Measurements from ENCODE around the gene CLDN6. TPM values are rescaled to one million over a fixed set of nuclear protein-coding genes. Genes with fewer than 3 reads are reported as not detected.

Gene CLDN6
- total RNA-seq, 1 donor from 2014 or later = 0.32 TPM

GRCh38 chr16:3015865-3016521, 2.0 kb downstream of the CLDN6 start:
- no peak overlapping the region for H3K27ac Mint-ChIP-seq (ENCODE audit: unreplicated experiment)
- peaks cover 16% of the 10 kb centered on the region for H3K27me3 Mint-ChIP-seq (ENCODE audit: unreplicated experiment)
- no peak overlapping the region for H3K4me3 Mint-ChIP-seq (ENCODE audit: unreplicated experiment)

GRCh38 chr16:3014971-3015370, 3.0 kb downstream of the CLDN6 start:
- DNase-seq (ENCODE audit: extremely low spot score, unreplicated experiment) = no peak
- H3K4me3 Mint-ChIP-seq (ENCODE audit: unreplicated experiment) = no peak overlapping the region
- no peaks in the 10 kb centered on the region for H3K9me3 Mint-ChIP-seq (ENCODE audit: unreplicated experiment)
- peaks cover 16% of the 10 kb centered on the region for H3K27me3 Mint-ChIP-seq (ENCODE audit: unreplicated experiment)
- no peaks in the 10 kb centered on the region for H3K36me3 Mint-ChIP-seq (ENCODE audit: unreplicated experiment)
- no peak for TF ChIP-seq CTCF (IDR thresholded peaks at IDR 0.05)
- H3K27ac Mint-ChIP-seq (ENCODE audit: unreplicated experiment) = no peak overlapping the region
- peaks cover 21% of the 10 kb centered on the region for H3K4me1 Mint-ChIP-seq (ENCODE audit: unreplicated experiment)

More at GRCh38 chr16:3015865-3016521, 2.0 kb downstream of the CLDN6 start:
- no peaks in the 10 kb centered on the region for H3K9me3 Mint-ChIP-seq (ENCODE audit: unreplicated experiment)
- H3K4me1 Mint-ChIP-seq (ENCODE audit: unreplicated experiment) = peaks cover 22% of the 10 kb centered on the region
- no peak for TF ChIP-seq CTCF (IDR thresholded peaks at IDR 0.05)
- DNase-seq (ENCODE audit: extremely low spot score, unreplicated experiment) = no peak
- H3K36me3 Mint-ChIP-seq (ENCODE audit: unreplicated experiment) = no peaks in the 10 kb centered on the region

GRCh38 chr16:3013998-3014690, 3.8 kb downstream of the CLDN6 start:
- H3K9me3 Mint-ChIP-seq (ENCODE audit: unreplicated experiment) = no peaks in the 10 kb centered on the region
- no peaks in the 10 kb centered on the region for H3K36me3 Mint-ChIP-seq (ENCODE audit: unreplicated experiment)
- TF ChIP-seq CTCF (IDR thresholded peaks at IDR 0.05) = no peak
- no peak for DNase-seq (ENCODE audit: extremely low spot score, unreplicated experiment)
- H3K27ac Mint-ChIP-seq (ENCODE audit: unreplicated experiment) = no peak overlapping the region
- H3K27me3 Mint-ChIP-seq (ENCODE audit: unreplicated experiment) = peaks cover 15% of the 10 kb centered on the region
- no peak overlapping the region for H3K4me3 Mint-ChIP-seq (ENCODE audit: unreplicated experiment)
- H3K4me1 Mint-ChIP-seq (ENCODE audit: unreplicated experiment) = peaks cover 16% of the 10 kb centered on the region

GRCh38 chr16:3013491-3013951, 4.5 kb downstream of the CLDN6 start:
- no peak for TF ChIP-seq CTCF (IDR thresholded peaks at IDR 0.05)
- H3K27ac Mint-ChIP-seq (ENCODE audit: unreplicated experiment) = no peak overlapping the region
- H3K27me3 Mint-ChIP-seq (ENCODE audit: unreplicated experiment) = peaks cover 19% of the 10 kb centered on the region
- peaks cover 15% of the 10 kb centered on the region for H3K4me1 Mint-ChIP-seq (ENCODE audit: unreplicated experiment)
- H3K4me3 Mint-ChIP-seq (ENCODE audit: unreplicated experiment) = no peak overlapping the region
- H3K9me3 Mint-ChIP-seq (ENCODE audit: unreplicated experiment) = no peaks in the 10 kb centered on the region
- DNase-seq (ENCODE audit: extremely low spot score, unreplicated experiment) = no peak
- H3K36me3 Mint-ChIP-seq (ENCODE audit: unreplicated experiment) = no peaks in the 10 kb centered on the region

- Mint-ChIP-seq H3K27me3 (ENCODE audit: unreplicated experiment) (peaks cover 25% of the 10 kb centered on the region), H3K36me3 (ENCODE audit: unreplicated experiment) (no peaks in the 10 kb centered on the region), H3K4me3 (ENCODE audit: unreplicated experiment) (no peak within 1 kb of the TSS), H3K27ac (ENCODE audit: unreplicated experiment) (no peak within 1 kb of the TSS), H3K4me1 (ENCODE audit: unreplicated experiment) (peaks cover 9% of the 10 kb centered on the region), H3K9me3 (ENCODE audit: unreplicated experiment) (no peaks in the 10 kb centered on the region)
- no peak for TF ChIP-seq CTCF (IDR thresholded peaks at IDR 0.05)
- no peak for DNase-seq (ENCODE audit: extremely low spot score, unreplicated experiment)
Observed at GRCh38 chr16:3012828-3013420, 5.1 kb downstream of the CLDN6 start, which contains the start of gene CLDN9. Gene CLDN9, plus strand, starts transcription at chr16:3012923. Its CDS starts 440 bp downstream, at chr16:3013363.

Measured in osteocyte (in vitro differentiated cells).